K562 (cell line): ENCODE measurements around the gene NR1H2. TPM values are rescaled to one million over a fixed set of nuclear protein-coding genes. Genes with fewer than 3 reads are reported as not detected.

Source experiments
- ETV6 ChIP-seq, 3 experiments: fragments of 150-350 bp in 1 of 3; sonication (generic) in 1 of 3; formaldehyde crosslinking in 1 of 3; IDR thresholded peaks; 2 replicates each; pipeline versions ENCODE4 v1.6.1 to v1.8.0; 2014 to 2022; ENCODE audit warnings: borderline replicate concordance in 2 of 3, low read depth in 2 of 3, antibody characterized with exemption in 1 of 3, low read length in 1 of 3, mild to moderate bottlenecking in 1 of 3, missing genetic modification reagents in 1 of 3
- FOXJ3 ChIP-seq: sonication (generic); formaldehyde crosslinking; IDR thresholded peaks from 2 replicates; pipeline ENCODE4 v1.4.0; 2020; ENCODE audit warnings: mild to moderate bottlenecking, missing genetic modification reagents
- GMEB1 ChIP-seq: fragments of 250-450 bp; sonication (Bioruptor Pico); IDR thresholded peaks from 2 replicates; pipeline ENCODE4 v1.4.0; 2020; ENCODE audit warnings: mild to moderate bottlenecking
- HDAC8 ChIP-seq: fragments of 450-650 bp; IDR thresholded peaks from 2 replicates; pipeline ENCODE4 v1.6.1; 2016; ENCODE audit warnings: mild to moderate bottlenecking, missing genetic modification characterization, moderate library complexity, missing compliant biosample characterization
- HNRNPLL ChIP-seq: fragments of 200-400 bp; formaldehyde crosslinking; IDR thresholded peaks from 2 replicates; pipeline ENCODE4 v1.6.1; 2017; ENCODE audit warnings: low read length, low read depth, mild to moderate bottlenecking; ENCODE audit not compliant: poor library complexity, severe bottlenecking
- L3MBTL2 ChIP-seq: fragments of 450-650 bp; IDR thresholded peaks from 2 replicates; pipeline ENCODE4 v1.6.1; 2016; ENCODE audit warnings: mild to moderate bottlenecking, moderate library complexity
- MEIS2 ChIP-seq: fragments of 450-650 bp; IDR thresholded peaks from 2 replicates; pipeline ENCODE4 v1.6.1; 2014; ENCODE audit warnings: mild to moderate bottlenecking; ENCODE audit not compliant: partially characterized antibody
- SMAD1 ChIP-seq: fragments of 150-350 bp; IDR thresholded peaks from 2 replicates; pipeline ENCODE4 v1.6.1; 2014; ENCODE audit warnings: low read length, low read depth; ENCODE audit not compliant: partially characterized antibody
- STAT6 ChIP-seq: sonication (generic); formaldehyde crosslinking; IDR thresholded peaks from 2 replicates; pipeline ENCODE4 v1.8.1; 2023; ENCODE audit warnings: mild to moderate bottlenecking, missing genetic modification reagents
- TRIM24 ChIP-seq, 2 experiments: fragments of 450-650 bp; IDR thresholded peaks; 2 replicates each; pipeline ENCODE4 v1.6.1; 2016
- ZBTB11 ChIP-seq, 3 experiments: fragments of 200-800 bp in 1 of 3; fragments of 250-450 bp in 1 of 3; fragments of 450-650 bp in 1 of 3; sonication (Bioruptor Pico) in 1 of 3; sonication (Bioruptor generic) in 1 of 3; formaldehyde crosslinking in 1 of 3; IDR thresholded peaks; 2 replicates each; pipeline versions ENCODE4 v1.6.1 to v1.8.0; 2016 to 2022; ENCODE audit warnings: mild to moderate bottlenecking in 2 of 3, missing genetic modification characterization in 2 of 3, missing compliant biosample characterization in 1 of 3, moderate library complexity in 1 of 3
- ZFP1 ChIP-seq: fragments of 450-650 bp; formaldehyde crosslinking; IDR thresholded peaks from 2 replicates; pipeline ENCODE4 v1.4.0; 2020; ENCODE audit warnings: mild to moderate bottlenecking, mixed read lengths
- ZNF134 ChIP-seq: fragments of 250-450 bp; sonication (Bioruptor Pico); conservative IDR thresholded peaks from 2 replicates; pipeline ENCODE4 v1.4.0; 2020
- ZNF184 ChIP-seq: sonication (generic); formaldehyde crosslinking; IDR thresholded peaks from 2 replicates; pipeline ENCODE4 v1.5.0; 2020; ENCODE audit warnings: missing genetic modification reagents
- ZNF232 ChIP-seq: sonication (generic); formaldehyde crosslinking; IDR thresholded peaks from 2 replicates; pipeline ENCODE4 v1.8.0; 2022; ENCODE audit warnings: mild to moderate bottlenecking, missing genetic modification reagents
- ZNF699 ChIP-seq: fragments of 250-450 bp; sonication (Bioruptor Pico); IDR thresholded peaks from 2 replicates; pipeline ENCODE4 v1.8.0; 2021; ENCODE audit warnings: mild to moderate bottlenecking, moderate library complexity; ENCODE audit not compliant: insufficient replicate concordance
- ZNF830 ChIP-seq: fragments of 250-450 bp; sonication (Bioruptor Pico); IDR thresholded peaks from 2 replicates; pipeline ENCODE4 v1.5.0; 2021; ENCODE audit warnings: mild to moderate bottlenecking
- polyA plus RNA-seq, 8 experiments: library from polyadenylated mRNA; depleted of rRNA in 4 of 8; stranded (reverse) in 5 of 8; unstranded in 3 of 8; fragments of >200 nt; fragmentation: Nextera tagmentation in 2 of 8; fragmentation: Illumina TruSeq in 1 of 8; extraction: Ambion mirVana in 2 of 8; extraction: Trizol in 1 of 8; gene quantifications; 2 replicates each; pipeline versions ENCODE4 v1.2.1 to v1.2.3, GENCODE V29; 2011 to 2014; ENCODE audit warnings: inconsistent platforms in 1 of 8, missing spikeins in 1 of 8
- total RNA-seq, 7 experiments: library from RNA; depleted of rRNA in 6 of 7; stranded (reverse); fragments of >200 nt in 6 of 7; fragmentation: Illumina TruSeq in 2 of 7; extraction: Trizol in 2 of 7; gene quantifications; 2 replicates each; pipeline versions ENCODE4 v1.2.1 to v1.2.3, GENCODE V29; 2011 to 2021; ENCODE audit warnings: low replicate concordance in 1 of 7

Gene NR1H2
- total and polyA plus RNA-seq, 9 of the 15 experiments (the other 6 are each of a cell fraction or from before 2014, with no cell fraction given): 0.11 to 73.8 (median 24.0) TPM

- TF ChIP-seq STAT6 (CRISPR knock-in tag) (no peak), GMEB1 (CRISPR knock-in tag) (peak; percentile 25; the same call in 1 of the 2 replicates), SMAD1 (peak; percentile 26), ZNF830 (no peak), MEIS2 (peak; percentile 95), HNRNPLL (peak; percentile 24), ZNF184 (CRISPR knock-in tag) (no peak), HDAC8 (tag) (no peak), ZNF134 (CRISPR knock-in tag) (0 out of 2 replicates have a peak, but pooled peaks have one; percentile 52), ZFP1 (CRISPR knock-in tag) (no peak), ZBTB11 (CRISPR knock-in tag; IDR thresholded peaks at IDR 0.05) (peak in 2 of 3 experiments; percentile 42 to 89; a peak in 3 of 6 replicates), ZNF232 (peak; percentile 86), ZNF699 (CRISPR knock-in tag) (no peak), FOXJ3 (CRISPR knock-in tag) (no peak), L3MBTL2 (peak; percentile 100), ETV6 (IDR thresholded peaks at IDR 0.05; ENCODE audit: borderline replicate concordance in 1 of 2, low read depth in 2 of 2, low read length in 1 of 2) (no peak), ETV6 (CRISPR knock-in tag; IDR thresholded peaks at IDR 0.05; ENCODE audit: borderline replicate concordance) (no peak), TRIM24 (IDR thresholded peaks at IDR 0.05) (peak; percentile 33 to 64; a peak in 3 of 4 replicates)
These were observed 42.3 kb upstream of the NR1H2 start (continued) for GRCh38 chr19:50333737-50334617.
